AG09319 (cell line): ENCODE data around the gene IL13RA1.
A peak's percentile ranks its signal among the peaks of the same experiment; 100 is the strongest.
"Not testable (repeated sequence)": the region's sequence is repeated elsewhere in the genome, so short reads cannot be mapped to it uniquely, and the experiment has no call there.

Experiments used
- DNase-seq: peaks from one replicate; pipeline ENCODE4 v3.0.0-alpha.2; 2010; ENCODE audit warnings: low read depth; ENCODE audit errors: extremely low read depth
- TF ChIP-seq, protein P1 (sequence below): IDR thresholded peaks from 2 replicates; pipeline ENCODE4 v1.5.1; 2011; ENCODE audit warnings: low read depth, mild to moderate bottlenecking, inconsistent platforms, low read length, moderate library complexity

IL13RA1 gene

GRCh38 chrX:118780911-118781310 is 53.5 kb downstream of the IL13RA1 start:
- no peak for DNase-seq
- TF ChIP-seq, protein P1, sequence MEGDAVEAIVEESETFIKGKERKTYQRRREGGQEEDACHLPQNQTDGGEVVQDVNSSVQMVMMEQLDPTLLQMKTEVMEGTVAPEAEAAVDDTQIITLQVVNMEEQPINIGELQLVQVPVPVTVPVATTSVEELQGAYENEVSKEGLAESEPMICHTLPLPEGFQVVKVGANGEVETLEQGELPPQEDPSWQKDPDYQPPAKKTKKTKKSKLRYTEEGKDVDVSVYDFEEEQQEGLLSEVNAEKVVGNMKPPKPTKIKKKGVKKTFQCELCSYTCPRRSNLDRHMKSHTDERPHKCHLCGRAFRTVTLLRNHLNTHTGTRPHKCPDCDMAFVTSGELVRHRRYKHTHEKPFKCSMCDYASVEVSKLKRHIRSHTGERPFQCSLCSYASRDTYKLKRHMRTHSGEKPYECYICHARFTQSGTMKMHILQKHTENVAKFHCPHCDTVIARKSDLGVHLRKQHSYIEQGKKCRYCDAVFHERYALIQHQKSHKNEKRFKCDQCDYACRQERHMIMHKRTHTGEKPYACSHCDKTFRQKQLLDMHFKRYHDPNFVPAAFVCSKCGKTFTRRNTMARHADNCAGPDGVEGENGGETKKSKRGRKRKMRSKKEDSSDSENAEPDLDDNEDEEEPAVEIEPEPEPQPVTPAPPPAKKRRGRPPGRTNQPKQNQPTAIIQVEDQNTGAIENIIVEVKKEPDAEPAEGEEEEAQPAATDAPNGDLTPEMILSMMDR, result no peak

DNA sequence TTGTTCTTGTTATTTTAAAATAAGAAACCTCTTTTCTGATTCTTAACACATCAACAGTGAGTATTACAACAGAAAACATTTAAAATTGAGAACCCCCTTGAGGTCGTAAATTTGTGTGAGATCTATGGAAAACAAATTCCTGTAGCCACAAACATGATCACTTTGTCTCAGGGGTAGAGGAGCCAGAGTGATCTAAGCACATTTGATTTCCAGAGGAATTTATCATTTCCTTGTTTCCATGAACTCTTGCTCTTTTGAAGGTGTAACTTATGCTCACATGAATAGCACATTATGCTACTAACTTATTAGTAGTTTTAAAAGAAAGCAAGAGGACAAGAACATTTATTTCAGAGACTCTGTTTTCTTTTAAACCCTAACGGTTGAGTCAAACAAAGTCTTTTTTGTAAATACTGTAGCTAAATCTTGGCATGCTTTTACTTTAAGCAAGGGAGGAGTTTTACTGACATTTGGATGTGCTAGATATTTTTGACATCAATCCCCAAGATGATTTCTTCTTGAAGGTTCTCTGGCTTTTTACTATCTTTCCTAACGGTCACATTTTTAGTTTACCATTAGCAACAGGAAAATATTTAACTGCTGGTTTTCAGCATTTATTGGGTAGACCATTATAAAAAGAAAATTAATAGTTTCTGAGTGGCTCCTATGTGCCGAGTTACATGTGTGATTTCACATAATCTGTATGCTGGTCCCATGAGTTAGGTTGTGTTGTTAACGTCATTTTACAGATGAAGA is 68.3 kb downstream of the IL13RA1 start:
- DNase-seq, result no peak
- TF ChIP-seq, protein P1, result no peak

GRCh38 chrX:118802857-118803256 is 75.5 kb downstream of the IL13RA1 start:
- TF ChIP-seq, protein P1, result no peak
- DNase-seq, result no peak

- TF ChIP-seq, protein P1, result peak; percentile 65
Measured at GRCh38 chrX:118807151-118808017, 80.0 kb downstream of the IL13RA1 start.

GRCh38 chrX:118817257-118817656 is 89.9 kb downstream of the IL13RA1 start:
- DNase-seq, result not testable (repeated sequence)

More at GRCh38 chrX:118807151-118808017, 80.0 kb downstream of the IL13RA1 start:
- DNase-seq, result peak; percentile 12

- TF ChIP-seq, protein P1, result no peak
- no peak for DNase-seq
Measured at GRCh38 chrX:118823263-118824172, 96.1 kb downstream of the IL13RA1 start, which contains the start of gene ZCCHC12. TSS of gene ZCCHC12 (plus strand) at chrX:118823824. CDS start at chrX:118825245, 1,421 bp downstream.

DNA sequence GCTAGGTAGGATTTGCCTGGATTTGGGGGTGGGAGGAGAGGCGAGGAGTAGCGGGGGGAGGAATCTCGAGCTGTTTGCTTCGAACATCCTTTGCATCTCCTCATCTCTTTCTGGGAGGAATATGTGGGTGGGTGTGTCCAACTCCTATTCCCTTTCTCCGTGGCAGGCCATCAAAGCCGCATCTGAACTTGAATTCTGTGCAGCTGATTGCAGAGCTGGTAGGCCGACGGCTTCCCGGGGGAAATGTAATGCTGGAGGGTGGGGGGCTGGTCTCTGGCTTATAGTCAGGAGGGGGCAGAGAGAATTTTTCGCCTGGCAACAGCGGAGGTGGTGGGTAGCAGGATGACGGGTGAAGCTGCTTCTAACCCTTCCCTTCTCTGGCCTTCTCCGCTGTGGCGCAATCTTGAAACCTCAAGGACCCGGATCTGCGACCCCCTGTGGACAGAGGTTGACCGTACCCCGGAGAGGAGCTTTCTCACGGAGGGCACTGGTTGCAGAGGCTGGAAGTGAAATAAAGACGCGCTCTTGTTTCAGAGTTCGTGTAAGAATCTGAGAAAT is 96.8 kb downstream of the IL13RA1 start:
- TF ChIP-seq, protein P1, result no peak
- DNase-seq, result no peak
